CD4-positive, alpha-beta T cell treated with Interleukin-4 for 4 hours (primary cell): ENCODE data around the gene DLGAP1.
A peak's percentile ranks its signal among the peaks of the same experiment; 100 is the strongest.
"Not testable (repeated sequence)": the region's sequence is repeated elsewhere in the genome, so short reads cannot be mapped to it uniquely, and the experiment has no call there.

Source experiments
- DNase-seq: peaks from one replicate; pipeline ENCODE4 v3.0.0-alpha.2; 2020

The DLGAP1 gene

DNA sequence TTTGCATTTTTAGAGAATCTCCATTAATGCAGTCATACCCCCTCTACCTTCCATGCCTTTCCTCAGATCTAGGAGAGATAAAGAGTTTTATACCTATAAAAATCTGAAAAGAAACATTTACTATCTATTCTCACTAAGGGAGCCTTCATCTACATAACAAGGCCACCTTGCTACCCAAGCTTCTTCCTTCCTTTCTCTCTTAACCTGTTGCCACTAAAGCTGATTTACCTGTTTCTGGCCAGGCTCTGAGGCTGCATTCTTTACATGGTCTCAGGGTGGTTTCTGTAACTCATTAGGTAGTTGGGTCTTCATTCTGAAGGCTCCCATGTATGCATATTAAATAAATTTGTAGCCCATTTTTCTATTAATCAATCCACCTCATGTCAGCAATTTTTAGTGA lies 391.6 kb downstream of the DLGAP1 start:
- DNase-seq = no peak

GRCh38 chr18:4060427-4061281 lies 394.5 kb downstream of the DLGAP1 start:
- no peak for DNase-seq

DNA sequence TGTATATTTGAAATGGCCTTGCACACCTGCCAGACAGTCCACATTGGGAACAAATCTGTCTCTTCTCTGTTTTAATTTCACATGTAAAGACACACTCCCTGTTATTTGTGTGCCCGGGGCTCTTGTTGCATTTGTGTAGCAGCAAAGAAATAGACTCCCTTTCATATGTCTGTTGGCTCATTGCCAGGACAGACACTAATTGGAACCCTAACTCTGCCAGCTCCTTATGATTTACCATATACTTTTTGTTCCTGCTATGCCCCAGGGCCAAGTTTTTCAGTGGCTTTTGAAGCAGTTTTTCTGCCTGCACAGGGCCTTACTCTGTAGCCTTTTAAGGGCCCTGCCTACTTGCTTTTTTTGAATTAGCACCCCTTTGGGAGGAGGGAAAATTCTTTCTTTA lies 396.9 kb downstream of the DLGAP1 start:
- DNase-seq = no peak

DNA sequence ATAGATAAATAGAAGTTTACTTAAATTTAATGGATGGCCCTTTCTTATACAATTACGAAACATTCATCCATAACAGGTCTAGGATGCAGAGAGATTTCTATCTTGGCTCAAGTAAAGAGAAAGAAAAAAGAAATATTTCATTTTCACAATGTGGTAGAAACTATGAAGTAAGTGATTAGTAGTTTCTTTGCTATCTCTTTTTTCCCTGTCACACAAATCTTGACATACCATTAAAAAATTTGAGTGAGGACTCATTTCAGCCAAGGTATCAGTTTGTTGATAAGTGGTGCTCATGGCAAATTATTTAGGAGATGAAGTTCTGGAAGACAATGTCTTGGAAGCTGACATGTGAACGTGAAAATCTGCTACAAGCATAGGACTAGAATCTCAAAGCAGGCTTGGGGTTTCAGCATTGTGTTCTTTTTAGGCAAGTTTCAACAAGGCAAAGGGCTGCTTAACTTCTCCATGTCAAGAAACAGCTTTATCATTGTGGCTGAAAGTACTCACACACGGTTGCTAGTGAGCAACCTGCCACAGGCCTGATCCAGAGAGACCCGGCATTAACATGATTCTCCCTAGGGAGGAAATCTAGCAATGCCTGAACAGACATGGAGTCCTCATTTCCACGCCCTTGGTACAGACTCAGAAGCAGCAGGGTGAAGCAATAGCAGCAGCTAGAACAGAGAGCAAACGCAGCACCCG lies 414.6 kb downstream of the DLGAP1 start:
- DNase-seq = no peak

GRCh38 chr18:4035521-4035920 lies 419.6 kb downstream of the DLGAP1 start:
- no peak for DNase-seq

- not testable (repeated sequence) for DNase-seq
Measured at GRCh38 chr18:4034815-4035214, 420.3 kb downstream of the DLGAP1 start.

DNA sequence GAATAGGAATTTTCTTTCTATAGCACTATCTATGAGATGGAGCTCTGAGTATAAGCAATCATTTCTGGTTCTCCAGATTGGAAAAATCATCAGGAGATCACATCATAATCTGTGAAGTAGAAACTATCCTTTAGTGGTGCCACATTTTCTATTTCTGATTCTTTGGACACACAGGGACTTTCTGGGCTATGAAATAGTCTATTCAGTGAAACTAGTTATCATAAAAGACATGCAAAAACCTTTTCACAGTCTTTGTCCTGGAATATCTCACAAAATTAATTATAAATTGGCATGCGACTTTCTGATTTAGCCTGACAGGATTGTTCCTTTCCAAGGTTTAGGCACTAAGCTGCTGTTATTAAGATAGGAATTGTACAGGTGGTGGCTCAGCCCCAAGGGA lies 428.6 kb downstream of the DLGAP1 start:
- no peak for DNase-seq

GRCh38 chr18:4024702-4025101 lies 430.4 kb downstream of the DLGAP1 start:
- DNase-seq = no peak

DNA sequence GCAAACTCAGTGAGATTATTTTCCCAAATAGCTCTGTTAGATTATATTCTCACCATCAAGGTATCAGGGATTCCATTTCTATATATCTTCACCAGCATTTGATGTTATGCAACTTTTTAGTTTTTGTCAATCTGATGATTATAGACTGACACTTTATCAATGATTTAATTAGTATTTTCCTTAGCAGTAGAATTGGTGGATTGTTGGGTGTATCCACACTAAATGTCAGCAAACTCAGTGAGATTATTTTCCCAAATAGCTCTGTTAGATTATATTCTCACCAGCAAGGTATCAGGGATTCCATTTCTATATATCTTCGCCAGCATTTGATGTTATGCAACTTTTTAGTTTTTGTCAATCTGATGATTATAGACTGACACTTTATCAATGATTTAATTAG lies 432.4 kb downstream of the DLGAP1 start:
- DNase-seq = not testable (repeated sequence)

GRCh38 chr18:4020026-4020425 lies 435.1 kb downstream of the DLGAP1 start:
- no peak for DNase-seq

GRCh38 chr18:4017480-4017879 lies 437.6 kb downstream of the DLGAP1 start:
- no peak for DNase-seq

DNA sequence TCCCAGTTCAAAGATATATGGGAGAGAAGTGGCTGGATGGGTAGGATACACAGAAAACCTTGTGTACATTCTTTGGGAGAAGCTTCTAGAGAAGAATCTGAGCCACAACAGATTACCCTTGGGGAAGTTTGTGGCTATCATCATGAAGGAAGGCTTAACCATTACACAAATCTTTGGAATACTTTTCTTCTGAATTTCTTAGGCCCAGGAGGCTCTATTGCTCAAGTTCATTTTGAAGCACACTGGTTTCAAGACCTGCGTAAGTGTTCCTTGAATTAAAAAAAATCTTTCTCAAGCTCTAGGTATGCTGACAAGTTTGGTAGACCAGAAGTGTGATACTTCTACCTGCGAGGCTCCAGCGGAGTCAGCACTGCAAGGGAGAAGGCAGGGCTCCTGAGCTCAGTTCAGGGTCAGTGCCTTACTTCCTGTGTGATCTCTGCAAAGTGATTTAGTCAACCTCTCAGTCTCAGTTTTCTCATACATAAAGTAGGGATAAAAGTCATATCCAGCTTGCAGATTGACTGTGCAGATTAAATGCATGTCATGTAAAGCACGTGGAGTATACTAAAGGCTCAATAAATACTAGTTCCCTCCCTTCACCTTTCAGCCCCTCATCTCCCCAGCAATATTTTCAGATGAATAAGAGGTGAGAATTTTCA lies 438.6 kb downstream of the DLGAP1 start:
- no peak for DNase-seq

GRCh38 chr18:4007846-4008245 lies 447.3 kb downstream of the DLGAP1 start:
- no peak for DNase-seq

GRCh38 chr18:4004183-4004829 lies 450.8 kb downstream of the DLGAP1 start:
- DNase-seq = no peak

DNA sequence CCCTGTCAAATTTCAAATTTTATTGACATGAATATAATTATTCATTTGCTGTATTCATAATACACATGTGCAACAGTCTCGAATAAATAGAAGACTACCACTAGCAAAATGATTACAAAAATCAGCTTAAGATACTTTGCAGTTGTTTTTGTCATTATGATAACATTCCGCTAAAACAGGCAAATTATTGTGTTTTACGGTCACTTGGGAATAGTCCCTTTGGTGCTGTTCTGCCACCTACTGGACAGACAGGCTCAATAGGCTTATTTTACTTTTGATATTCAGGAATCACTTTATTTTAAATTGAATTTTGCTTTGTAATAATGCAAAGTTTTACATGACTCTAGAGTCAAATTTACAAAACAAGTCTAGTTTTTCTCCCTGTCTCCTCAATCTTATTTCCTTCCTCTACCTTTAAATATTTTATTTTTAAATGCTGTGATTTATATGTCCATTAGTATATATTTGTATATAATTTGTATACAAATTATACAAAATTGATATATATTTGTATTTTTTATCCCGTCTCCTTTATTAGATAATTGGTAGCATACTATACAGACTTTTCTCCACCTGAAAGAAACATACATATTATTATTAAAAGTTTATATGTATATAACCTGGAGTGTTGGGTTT lies 456.3 kb downstream of the DLGAP1 start:
- peak; percentile 35 for DNase-seq

DNA sequence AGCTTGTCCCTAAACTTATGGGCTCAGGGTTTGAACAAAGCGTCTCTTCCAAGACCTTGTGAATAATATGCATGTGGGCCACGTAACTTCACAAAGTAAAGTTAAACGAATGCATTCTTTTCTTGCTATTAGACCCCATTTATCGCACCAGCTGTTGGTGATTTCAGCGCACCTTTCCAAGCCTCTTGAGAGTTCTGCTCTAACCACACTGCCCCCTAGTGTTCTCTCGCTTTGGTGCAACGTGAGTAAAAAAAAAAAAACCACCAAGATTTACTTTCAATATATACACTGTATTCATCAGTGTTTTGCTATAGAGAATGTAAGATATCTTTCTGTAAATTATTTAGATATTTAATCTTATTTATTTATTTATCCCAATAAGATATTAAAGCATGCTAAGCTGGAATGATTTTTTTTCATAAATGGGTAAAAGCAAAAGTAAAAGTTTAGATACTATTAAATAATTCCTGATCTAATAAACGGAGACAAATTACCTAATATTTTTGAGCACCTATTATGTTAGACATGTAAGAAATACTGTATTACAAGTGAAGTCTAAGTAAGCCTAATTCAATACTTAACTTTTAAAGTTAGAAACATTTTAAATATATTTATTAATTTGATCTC lies 459.5 kb downstream of the DLGAP1 start:
- DNase-seq = peak; percentile 47

- no peak for DNase-seq
Measured at GRCh38 chr18:3993941-3994687, 461.0 kb downstream of the DLGAP1 start.

- DNase-seq = no peak
Measured at GRCh38 chr18:3985664-3986063, 469.4 kb downstream of the DLGAP1 start.

- DNase-seq = no peak
Measured at GRCh38 chr18:3985020-3985419, 470.1 kb downstream of the DLGAP1 start.

DNA sequence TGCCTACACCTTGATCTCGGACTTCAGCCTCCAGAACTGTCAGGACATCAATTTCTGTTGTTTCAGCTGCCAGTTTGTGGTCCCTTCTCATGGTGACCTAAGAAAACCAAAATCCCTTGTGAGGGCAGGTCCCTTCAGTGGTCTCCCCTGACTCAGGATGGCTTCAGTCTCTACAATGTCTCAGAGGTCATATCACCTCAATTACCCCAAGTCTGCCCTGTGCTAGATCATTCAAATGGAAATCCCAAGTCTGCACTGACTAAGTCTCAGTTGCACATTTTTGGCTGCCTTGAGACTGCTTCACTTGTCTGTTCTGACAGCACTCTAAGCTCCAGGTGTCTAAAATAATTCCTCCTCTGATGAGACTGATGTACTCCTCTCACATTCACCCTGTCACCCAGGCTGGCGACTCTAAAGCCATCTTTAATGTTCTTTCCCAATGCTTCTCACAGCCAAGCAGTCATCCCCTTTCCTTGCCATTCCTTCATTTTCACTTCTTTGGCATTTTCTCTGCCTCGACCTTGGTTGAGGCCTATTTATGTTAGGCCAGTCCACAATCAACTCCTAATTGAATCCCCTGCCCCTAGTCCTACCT lies 470.8 kb downstream of the DLGAP1 start:
- no peak for DNase-seq

DNA sequence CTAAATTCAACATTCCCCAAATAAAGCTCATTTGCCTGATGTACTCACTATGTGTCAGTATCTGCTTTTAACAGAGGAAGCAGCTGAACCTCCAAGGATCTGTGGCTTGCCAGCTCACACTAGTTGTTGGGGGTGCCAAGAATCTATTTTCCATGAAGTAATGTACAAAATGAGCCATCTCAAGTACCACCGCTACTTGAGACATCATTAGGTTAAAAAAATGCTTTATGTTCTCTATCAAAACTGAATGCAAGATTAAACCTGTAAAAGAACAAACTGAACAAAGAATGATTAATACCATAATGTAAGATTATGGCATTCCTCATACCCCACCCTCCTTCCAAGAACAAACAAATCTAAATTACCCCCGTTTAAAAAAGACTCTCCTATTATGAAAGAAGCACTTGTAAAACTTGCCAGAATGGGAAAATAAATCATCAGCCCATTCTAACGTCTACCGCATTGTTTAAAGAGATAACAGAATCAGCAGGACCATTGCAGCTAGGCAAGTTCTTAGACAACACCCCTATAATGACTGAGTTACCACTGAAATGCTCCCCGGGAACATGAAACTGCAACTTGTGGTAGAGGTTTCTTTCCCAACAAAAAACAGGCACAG lies 471.6 kb downstream of the DLGAP1 start:
- DNase-seq = no peak
